ENCODE measurements around the gene HBE1. TPM values are rescaled to one million over a fixed set of nuclear protein-coding genes. Genes with fewer than 3 reads are reported as not detected.

Gene HBE1
- total and polyA plus RNA-seq, 9 of the 15 experiments (the other 6 are each of a cell fraction or from before 2014, with no cell fraction given), result 612 to 10,250 (median 2,181) TPM

- TF ChIP-seq ZNF639 (CRISPR knock-in tag; conservative IDR thresholded peaks at IDR 0.05 in 1 of 2, IDR thresholded peaks at IDR 0.05 in 1 of 2) (0 out of 4 replicates have a peak, but pooled peaks of 1 of the 2 experiments have one; percentile 28), TGIF2 (CRISPR knock-in tag; IDR thresholded peaks at IDR 0.05) (no peak), JUND (IDR thresholded peaks at IDR 0.05; ENCODE audit: borderline replicate concordance, low read depth, low read length) (peak; percentile 40; the same call in 1 of the 2 replicates), JUND (tag; IDR thresholded peaks at IDR 0.05; ENCODE audit: borderline replicate concordance, low read depth, low read length) (peak; percentile 51; the same call in 1 of the 3 replicates), PKNOX1 (IDR thresholded peaks at IDR 0.05) (peak; percentile 81), ARID1B (IDR thresholded peaks at IDR 0.05) (peak; percentile 66), SMARCE1 (IDR thresholded peaks at IDR 0.05) (peak; percentile 48; the same call in 1 of the 2 replicates), ATF3 (IDR thresholded peaks at IDR 0.05) (peak; percentile 56; the same call in 1 of the 2 replicates), ATF3 (CRISPR knock-in tag; conservative IDR thresholded peaks at IDR 0.05) (no peak), FOSL1 (tag; conservative IDR thresholded peaks at IDR 0.05) (peak; percentile 76), RHOXF2B (CRISPR knock-in tag; conservative IDR thresholded peaks at IDR 0.05) (no peak), PBX2 (CRISPR knock-in tag; IDR thresholded peaks at IDR 0.05; ENCODE audit: low read depth) (no peak), PBX2 (tag; conservative IDR thresholded peaks at IDR 0.05; ENCODE audit: low read depth) (peak; percentile 89), ZNF184 (CRISPR knock-in tag; IDR thresholded peaks at IDR 0.05) (no peak), HMBOX1 (IDR thresholded peaks at IDR 0.05) (peak; percentile 61), RBM34 (IDR thresholded peaks at IDR 0.05; ENCODE audit: borderline replicate concordance, insufficient read depth, low read length) (no peak), DPF2 (IDR thresholded peaks at IDR 0.05) (peak; percentile 56; the same call in 1 of the 2 replicates), MAZ (CRISPR knock-in tag; conservative IDR thresholded peaks at IDR 0.05 in 1 of 2, IDR thresholded peaks at IDR 0.05 in 1 of 2) (no peak)
These were observed 8.2 kb upstream of the HBE1 start (continued) for GRCh38 chr11:5277807-5278382.

Measured in K562 (cell line).